SK-N-MC (cell line): ENCODE results near the gene CAVIN2.

ENCODE experiments used
- EZH2 ChIP-seq: fragments of 200-600 bp; sonication (generic); IDR thresholded peaks from one replicate; pipeline ENCODE4 v1.6.1; 2017; ENCODE audit warnings: antibody characterized with exemption
- FOXP2 ChIP-seq: optimal IDR thresholded peaks from 2 replicates; pipeline ENCODE3; 2011; ENCODE audit warnings: mild to moderate bottlenecking, moderate library complexity; ENCODE audit not compliant: insufficient read depth; ENCODE audit errors: extremely low read length, control extremely low read depth
- POLR2AphosphoS5 ChIP-seq: IDR thresholded peaks from 2 replicates; pipeline ENCODE4 v1.6.1; 2012; ENCODE audit warnings: mild to moderate bottlenecking, low read depth, low read length, borderline replicate concordance

DNA sequence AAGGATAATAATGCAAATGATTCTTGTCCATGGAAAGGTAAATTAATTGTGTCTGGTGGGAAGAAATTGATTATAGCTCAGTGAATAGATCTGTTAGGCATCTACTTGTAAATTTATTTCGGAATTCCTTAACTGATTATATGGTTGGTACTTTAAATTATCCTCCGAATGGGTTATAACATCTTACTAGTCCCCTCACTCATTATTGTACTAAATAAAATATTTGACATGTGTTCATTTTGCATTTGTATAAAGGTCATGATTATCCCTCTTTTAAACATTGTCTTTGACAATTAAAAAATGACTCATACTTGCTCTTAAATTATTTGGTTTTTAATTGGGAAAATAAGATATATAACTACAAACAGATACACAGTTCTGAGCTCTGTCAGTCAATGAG is 47.4 kb downstream of the CAVIN2 start:
- no peak for TF ChIP-seq EZH2
- TF ChIP-seq POLR2AphosphoS5, result no peak
- TF ChIP-seq FOXP2, result no peak
